ENCODE data around the gene PHF2. TPM values are rescaled to one million over a fixed set of nuclear protein-coding genes. Genes with fewer than 3 reads are reported as not detected.

Gene PHF2
- total RNA-seq, 2 donors from 2014 or later: 15.0 to 19.8 TPM

DNA sequence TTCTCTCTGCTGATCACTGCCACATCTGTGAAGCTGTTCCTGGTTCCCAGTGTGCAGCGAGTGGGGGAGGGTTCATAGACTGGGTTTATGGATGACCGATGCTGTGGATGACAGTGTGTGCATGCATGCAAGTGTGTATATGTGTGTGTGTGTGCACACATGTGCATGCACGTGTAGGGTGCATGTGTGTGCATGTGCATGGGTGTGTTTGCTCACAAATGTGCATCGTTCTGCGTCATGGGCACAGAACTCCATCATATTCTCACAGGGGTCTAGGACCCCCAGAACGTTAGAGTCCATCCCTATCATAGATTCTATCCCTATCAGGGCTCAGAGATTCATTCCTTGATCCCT, 134.0 kb downstream of the PHF2 start:
- Histone ChIP-seq H3K9me3 (peaks cover 0 to 12% (median 0%) of the 10 kb centered on the region in 3 donors), H3K27me3 (no peaks in the 10 kb centered on the region), H3K4me1 (no peaks in the 10 kb centered on the region), H3K4me3 (no peak overlapping the region), H3K27ac (no peak overlapping the region), H3K36me3 (replicated peaks in 1 of 2; ENCODE audit: insufficient read depth in 1 of 2, low read depth in 2 of 2) (no peaks in the 10 kb centered on the region)
- DNase-seq: no peak
- intact Hi-C loops (cut with DNase I): no loop called here
- no peak for ATAC-seq
- TF ChIP-seq CTCF (IDR thresholded peaks at IDR 0.05) (no peak), POLR2A (IDR thresholded peaks at IDR 0.05) (no peak)
- 77 to 84% methylated on average over 6 of the region's 6 CpGs for WGBS, 2 donors

DNA sequence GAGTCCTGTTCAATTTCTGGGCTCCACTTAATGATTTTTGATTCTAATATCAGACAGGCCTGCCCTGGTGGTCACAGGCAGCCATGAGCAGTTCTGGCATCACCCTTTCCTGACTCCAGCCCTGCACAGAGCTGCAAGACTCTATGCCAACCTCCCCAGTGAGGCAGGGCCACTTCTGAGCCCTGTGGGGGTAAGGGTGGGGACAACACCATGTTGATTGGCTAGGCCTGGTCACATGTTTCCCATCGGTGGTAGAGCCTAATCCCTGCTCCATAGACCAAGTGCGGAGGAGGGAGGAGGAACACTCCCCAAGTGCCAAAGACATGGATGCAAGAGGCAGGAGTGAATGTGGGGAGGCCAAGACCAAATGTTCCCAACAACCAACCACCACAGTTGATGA, 134.6 kb downstream of the PHF2 start:
- Histone ChIP-seq H3K4me1 (no peaks in the 10 kb centered on the region), H3K27me3 (no peaks in the 10 kb centered on the region), H3K36me3 (replicated peaks in 1 of 2; ENCODE audit: insufficient read depth in 1 of 2, low read depth in 2 of 2) (no peaks in the 10 kb centered on the region), H3K27ac (no peak overlapping the region), H3K4me3 (no peak overlapping the region), H3K9me3 (peaks cover 0 to 12% (median 0%) of the 10 kb centered on the region in 3 donors)
- ATAC-seq (no peak), DNase-seq (no peak)
- intact Hi-C loops (cut with DNase I): no loop called here
- TF ChIP-seq CTCF (IDR thresholded peaks at IDR 0.05): no peak
- no peak for TF ChIP-seq POLR2A (IDR thresholded peaks at IDR 0.05)
- 80 to 83% methylated on average over 1 to 2 of the region's 2 CpGs for WGBS, 2 donors

DNA sequence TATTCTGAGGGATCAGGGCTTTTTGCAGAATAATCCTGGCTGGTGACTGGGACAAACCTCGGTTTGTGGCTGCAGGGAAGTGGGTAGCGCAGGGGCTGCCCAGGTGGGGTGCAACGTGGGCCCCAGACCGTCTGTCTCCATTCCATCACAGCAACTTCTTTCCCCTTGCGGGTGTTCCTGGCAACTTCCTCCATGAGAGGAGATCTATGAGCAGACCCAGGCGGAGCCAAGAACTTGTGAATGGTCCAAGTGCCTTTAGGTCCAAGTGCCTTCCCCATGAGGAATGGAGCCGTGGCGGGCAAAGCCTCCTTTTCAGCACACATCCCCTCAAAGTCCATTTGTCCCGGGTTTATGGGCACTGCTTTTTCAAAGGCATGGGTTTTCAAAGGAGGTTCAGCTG, 136.5 kb downstream of the PHF2 start:
- no peak for TF ChIP-seq POLR2A (IDR thresholded peaks at IDR 0.05)
- no peak for TF ChIP-seq CTCF (IDR thresholded peaks at IDR 0.05)
- no peaks in the 10 kb centered on the region for H3K4me1 ChIP-seq
- H3K27me3 ChIP-seq: no peaks in the 10 kb centered on the region
- WGBS, 2 donors: 70 to 72% methylated on average over 6 to 9 of the region's 9 CpGs
- intact Hi-C loops (cut with DNase I): no loop called here
- ATAC-seq: no peak
- no peaks in the 10 kb centered on the region for H3K36me3 ChIP-seq (replicated peaks in 1 of 2; ENCODE audit: insufficient read depth in 1 of 2, low read depth in 2 of 2)
- no peak for DNase-seq
- no peak overlapping the region for H3K27ac ChIP-seq
- H3K9me3 ChIP-seq: no peaks in the 10 kb centered on the region
- no peak overlapping the region for H3K4me3 ChIP-seq

GRCh38 chr9:93713716-93714115, 137.3 kb downstream of the PHF2 start:
- DNase-seq: no peak

More at GRCh38 chr9:93713716-93714115, 137.3 kb downstream of the PHF2 start:
- Histone ChIP-seq H3K27me3 (no peaks in the 10 kb centered on the region), H3K4me3 (no peak overlapping the region), H3K9me3 (no peaks in the 10 kb centered on the region), H3K36me3 (replicated peaks in 1 of 2; ENCODE audit: insufficient read depth in 1 of 2, low read depth in 2 of 2) (no peaks in the 10 kb centered on the region), H3K4me1 (no peaks in the 10 kb centered on the region), H3K27ac (no peak overlapping the region)
- 77 to 83% methylated on average over 4 of the region's 4 CpGs for WGBS, 2 donors
- TF ChIP-seq POLR2A (IDR thresholded peaks at IDR 0.05): no peak
- TF ChIP-seq CTCF (IDR thresholded peaks at IDR 0.05): no peak
- intact Hi-C loops (cut with DNase I): no loop called here
- ATAC-seq: no peak

Measured in body of pancreas (tissue), 4 donors.